ENCODE results near the gene RXFP1. TPM values are rescaled to one million over a fixed set of nuclear protein-coding genes. Genes with fewer than 3 reads are reported as not detected.
"Not testable (repeated sequence)": the region's sequence is repeated elsewhere in the genome, so short reads cannot be mapped to it uniquely, and the experiment has no call there.

RXFP1 gene
- total RNA-seq, 3 donors from 2014 or later (not counting 1 experiment from before 2014, with no cell fraction given) = not detected

DNA sequence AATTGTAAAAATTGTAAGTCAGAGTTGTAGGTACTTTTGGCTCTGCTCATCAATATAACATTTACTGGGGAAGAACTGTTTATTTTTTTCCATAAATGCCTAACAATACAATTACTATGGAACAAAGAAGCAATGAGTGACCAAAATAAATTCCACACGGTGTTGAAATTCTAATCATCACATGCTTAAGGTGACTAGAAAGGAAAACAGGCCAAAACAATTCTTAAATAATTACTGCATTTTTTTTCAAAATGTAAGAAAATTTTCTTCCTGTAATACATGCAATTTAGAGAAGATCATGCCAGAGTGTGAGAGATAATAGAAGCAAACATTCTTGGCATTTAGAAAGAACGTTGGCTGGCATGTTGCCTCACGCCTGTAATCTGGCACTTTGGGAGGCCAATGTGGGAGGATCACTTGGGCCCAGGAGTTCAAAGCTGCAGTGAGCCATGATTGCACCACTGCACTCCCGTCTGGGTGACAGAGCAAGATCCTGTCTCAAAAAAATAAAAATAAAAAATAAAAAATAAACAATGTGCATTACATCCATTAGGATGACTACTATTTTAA lies 127.5 kb downstream of the RXFP1 start:
- H3K27ac ChIP-seq (ENCODE audit: low read length) = no peak overlapping the region
- H3K27ac Mint-ChIP-seq = no peak overlapping the region
- DNase-seq = no peak
- ATAC-seq = no peak
- intact Hi-C loops (cut with micrococcal nuclease) = no loop called here
- H3K36me3 ChIP-seq (ENCODE audit: control insufficient read depth, insufficient read depth, low read length) = no peaks in the 10 kb centered on the region
- H3K27me3 Mint-ChIP-seq (ENCODE audit: low read depth in 2 of 2) = peaks cover 4 to 10% of the 10 kb centered on the region in 2 donors
- H3K9me3 Mint-ChIP-seq = no peaks in the 10 kb centered on the region
- H3K27me3 ChIP-seq (ENCODE audit: control insufficient read depth, insufficient read depth, low read length) = no peaks in the 10 kb centered on the region
- no peaks in the 10 kb centered on the region for H3K9me3 ChIP-seq (ENCODE audit: control insufficient read depth, insufficient read depth, low read length)
- TF ChIP-seq CTCF (IDR thresholded peaks at IDR 0.05) = no peak
- 97% methylated on average over 3 of the region's 4 CpGs for WGBS (ENCODE audit: insufficient coverage)
- H3K4me1 Mint-ChIP-seq = peaks cover 4 to 5% of the 10 kb centered on the region in 2 donors
- no peaks in the 10 kb centered on the region for H3K4me1 ChIP-seq (ENCODE audit: control insufficient read depth, insufficient read depth, low read length)
- no peak overlapping the region for H3K4me3 Mint-ChIP-seq
- no peak overlapping the region for H3K4me3 ChIP-seq (ENCODE audit: low read length)
- no peaks in the 10 kb centered on the region for H3K36me3 Mint-ChIP-seq

GRCh38 chr4:158652920-158653319 lies 131.2 kb downstream of the RXFP1 start:
- Histone ChIP-seq H3K27me3 (ENCODE audit: control insufficient read depth, insufficient read depth, low read length) (no peaks in the 10 kb centered on the region), H3K4me3 (ENCODE audit: low read length) (no peak overlapping the region), H3K36me3 (ENCODE audit: control insufficient read depth, insufficient read depth, low read length) (no peaks in the 10 kb centered on the region), H3K9me3 (ENCODE audit: control insufficient read depth, insufficient read depth, low read length) (no peaks in the 10 kb centered on the region), H3K4me1 (ENCODE audit: control insufficient read depth, insufficient read depth, low read length) (no peaks in the 10 kb centered on the region), H3K27ac (ENCODE audit: low read length) (no peak overlapping the region)
- WGBS (ENCODE audit: insufficient coverage) = no CpG with 5 or more reads among the region's 2 CpGs
- Mint-ChIP-seq H3K4me1 (peaks cover 4 to 5% of the 10 kb centered on the region in 2 donors), H3K4me3 (no peak overlapping the region), H3K27ac (peak overlapping the region in 1 of 2 donors; percentile 70), H3K9me3 (no peaks in the 10 kb centered on the region), H3K36me3 (no peaks in the 10 kb centered on the region), H3K27me3 (ENCODE audit: low read depth in 2 of 2) (peaks cover 0 to 2% of the 10 kb centered on the region in 2 donors)
- peak in 1 of 2 donors; percentile 6 for DNase-seq
- TF ChIP-seq CTCF (IDR thresholded peaks at IDR 0.05) = no peak
- ATAC-seq = peak in 1 of 3 donors; percentile 24
- intact Hi-C loops (cut with micrococcal nuclease) = no loop called here

DNA sequence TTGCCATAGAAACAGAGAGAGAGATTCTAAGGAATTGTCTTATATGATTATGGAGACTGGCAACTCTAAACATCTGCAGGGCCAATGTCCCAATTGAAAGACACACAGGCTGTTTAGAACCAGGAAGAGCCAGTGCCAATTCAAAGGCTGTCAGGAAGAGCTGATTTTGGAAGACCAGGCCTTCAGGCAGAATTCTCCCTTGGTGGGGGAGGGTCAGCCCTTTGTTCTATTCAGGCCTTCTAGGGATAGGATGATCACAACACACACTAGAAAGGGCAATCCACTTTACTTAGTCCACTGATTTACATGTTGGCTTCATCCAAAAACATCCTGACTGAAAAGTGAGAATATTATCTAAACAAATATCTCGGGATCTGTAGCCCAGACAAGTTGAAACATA lies 134.8 kb downstream of the RXFP1 start:
- no peak for ATAC-seq
- Histone ChIP-seq H3K4me1 (ENCODE audit: control insufficient read depth, insufficient read depth, low read length) (no peaks in the 10 kb centered on the region), H3K27ac (ENCODE audit: low read length) (no peak overlapping the region), H3K27me3 (ENCODE audit: control insufficient read depth, insufficient read depth, low read length) (no peaks in the 10 kb centered on the region), H3K9me3 (ENCODE audit: control insufficient read depth, insufficient read depth, low read length) (no peaks in the 10 kb centered on the region), H3K4me3 (ENCODE audit: low read length) (no peak overlapping the region), H3K36me3 (ENCODE audit: control insufficient read depth, insufficient read depth, low read length) (no peaks in the 10 kb centered on the region)
- DNase-seq = no peak
- peaks cover 4 to 5% of the 10 kb centered on the region in 2 donors for H3K4me1 Mint-ChIP-seq
- WGBS (ENCODE audit: insufficient coverage) = no CpG with 5 or more reads among the region's 1 CpG
- H3K27me3 Mint-ChIP-seq (ENCODE audit: low read depth in 2 of 2) = peaks cover 0 to 8% of the 10 kb centered on the region in 2 donors
- no peaks in the 10 kb centered on the region for H3K9me3 Mint-ChIP-seq
- H3K4me3 Mint-ChIP-seq = no peak overlapping the region
- no peak for TF ChIP-seq CTCF (IDR thresholded peaks at IDR 0.05)
- intact Hi-C loops (cut with micrococcal nuclease) = no loop called here
- no peaks in the 10 kb centered on the region for H3K36me3 Mint-ChIP-seq
- no peak overlapping the region for H3K27ac Mint-ChIP-seq

GRCh38 chr4:158657291-158657690 lies 135.6 kb downstream of the RXFP1 start:
- TF ChIP-seq CTCF (IDR thresholded peaks at IDR 0.05) = no peak
- DNase-seq = no peak
- no peak for ATAC-seq

GRCh38 chr4:158663255-158663654 lies 141.6 kb downstream of the RXFP1 start:
- H3K27ac Mint-ChIP-seq; H3K4me1 ChIP-seq (ENCODE audit: control insufficient read depth, insufficient read depth, low read length); DNase-seq; H3K27me3 Mint-ChIP-seq (ENCODE audit: low read depth in 2 of 2); H3K36me3 Mint-ChIP-seq; H3K4me3 Mint-ChIP-seq; H3K4me1 Mint-ChIP-seq; H3K9me3 Mint-ChIP-seq; H3K4me3 ChIP-seq (ENCODE audit: low read length); intact Hi-C loops (cut with micrococcal nuclease); H3K27me3 ChIP-seq (ENCODE audit: control insufficient read depth, insufficient read depth, low read length); H3K27ac ChIP-seq (ENCODE audit: low read length); H3K36me3 ChIP-seq (ENCODE audit: control insufficient read depth, insufficient read depth, low read length); H3K9me3 ChIP-seq (ENCODE audit: control insufficient read depth, insufficient read depth, low read length); ATAC-seq: not testable (repeated sequence)
- WGBS (ENCODE audit: insufficient coverage) = 10% methylated on average over 3 of the region's 4 CpGs

More at GRCh38 chr4:158657291-158657690, 135.6 kb downstream of the RXFP1 start:
- H3K27ac Mint-ChIP-seq = no peak overlapping the region
- H3K36me3 Mint-ChIP-seq = no peaks in the 10 kb centered on the region
- Histone ChIP-seq H3K27me3 (ENCODE audit: control insufficient read depth, insufficient read depth, low read length) (no peaks in the 10 kb centered on the region), H3K27ac (ENCODE audit: low read length) (no peak overlapping the region), H3K36me3 (ENCODE audit: control insufficient read depth, insufficient read depth, low read length) (no peaks in the 10 kb centered on the region), H3K9me3 (ENCODE audit: control insufficient read depth, insufficient read depth, low read length) (no peaks in the 10 kb centered on the region), H3K4me3 (ENCODE audit: low read length) (no peak overlapping the region), H3K4me1 (ENCODE audit: control insufficient read depth, insufficient read depth, low read length) (no peaks in the 10 kb centered on the region)
- peaks cover 4 to 5% of the 10 kb centered on the region in 2 donors for H3K4me1 Mint-ChIP-seq
- H3K27me3 Mint-ChIP-seq (ENCODE audit: low read depth in 2 of 2) = peaks cover 0 to 8% of the 10 kb centered on the region in 2 donors
- 92% methylated on average over 11 of the region's 11 CpGs for WGBS (ENCODE audit: insufficient coverage)
- H3K9me3 Mint-ChIP-seq = no peaks in the 10 kb centered on the region
- H3K4me3 Mint-ChIP-seq = no peak overlapping the region
- intact Hi-C loops (cut with micrococcal nuclease) = no loop called here
